SW480 (cell line): ENCODE measurements around the gene PDGFD.

Source experiments
- DNase-seq: peaks from one replicate; pipeline ENCODE4 v3.0.0-alpha.2; 2016; ENCODE audit warnings: low spot score

Gene PDGFD

GRCh38 chr11:103920933-103921332 is 243.0 kb downstream of the PDGFD start:
- no peak for DNase-seq

- DNase-seq = no peak
Measured at GRCh38 chr11:103920449-103920848, 243.5 kb downstream of the PDGFD start.

- no peak for DNase-seq
Measured at GRCh38 chr11:103910721-103911120, 253.2 kb downstream of the PDGFD start.

- DNase-seq = no peak
Measured at GRCh38 chr11:103907548-103908455, 256.1 kb downstream of the PDGFD start.

GRCh38 chr11:103907136-103907535 is 256.8 kb downstream of the PDGFD start:
- no peak for DNase-seq

- DNase-seq = no peak
Measured at GRCh38 chr11:103906291-103906867, 257.6 kb downstream of the PDGFD start.

GRCh38 chr11:103904324-103904667 is 259.7 kb downstream of the PDGFD start:
- DNase-seq = no peak

GRCh38 chr11:103903621-103904323 is 260.2 kb downstream of the PDGFD start:
- no peak for DNase-seq

GRCh38 chr11:103902994-103903393 is 261.0 kb downstream of the PDGFD start:
- DNase-seq = no peak

GRCh38 chr11:103901656-103902055 is 262.3 kb downstream of the PDGFD start:
- DNase-seq = no peak

- no peak for DNase-seq
Measured at GRCh38 chr11:103898577-103899336, 265.2 kb downstream of the PDGFD start.

GRCh38 chr11:103898065-103898464 is 265.9 kb downstream of the PDGFD start:
- DNase-seq = no peak

GRCh38 chr11:103897160-103897936 is 266.6 kb downstream of the PDGFD start:
- no peak for DNase-seq

- DNase-seq = no peak
Measured at GRCh38 chr11:103895106-103895505, 268.8 kb downstream of the PDGFD start.

- DNase-seq = no peak
Measured at GRCh38 chr11:103894673-103895072, 269.3 kb downstream of the PDGFD start.

- DNase-seq = no peak
Measured at GRCh38 chr11:103894034-103894433, 269.9 kb downstream of the PDGFD start.

GRCh38 chr11:103893371-103893770 is 270.6 kb downstream of the PDGFD start:
- no peak for DNase-seq

GRCh38 chr11:103892603-103893002 is 271.3 kb downstream of the PDGFD start:
- DNase-seq = peak; percentile 14

GRCh38 chr11:103890654-103891053 is 273.3 kb downstream of the PDGFD start:
- DNase-seq = no peak

GRCh38 chr11:103889679-103890078 is 274.3 kb downstream of the PDGFD start:
- no peak for DNase-seq

- DNase-seq = no peak
Measured at GRCh38 chr11:103888541-103888951, 275.4 kb downstream of the PDGFD start.
